HEK293 (cell line): ENCODE data around the gene PRRT1.

Experiments used
- CTCF ChIA-PET: fragments of 350-600 bp; formaldehyde crosslinking; extraction: SDS; loops from one replicate; lab custom pipeline; 2021; ENCODE audit warnings: antibody characterized with exemption; lab: Yijun Ruan, JAX
- POLR2A ChIA-PET: fragments of 300-600 bp; formaldehyde crosslinking; extraction: SDS; loops from one replicate; lab custom pipeline; 2020; ENCODE audit warnings: antibody characterized with exemption, inconsistent platforms; lab: Yijun Ruan, JAX
- H3K27ac ChIP-seq: fragments of 200-500 bp; sonication (Bioruptor generic); 2 replicates; pipeline ENCODE4 v1.5.1; 2014; ENCODE audit warnings: low read depth, low read length, control low read depth, inconsistent platforms; ENCODE audit errors: extremely low read depth
- H3K36me3 ChIP-seq, 2 experiments: fragments of 200-500 bp in 1 of 2; sonication (Bioruptor generic) in 1 of 2; 1 replicate in 1 of 2; 2 replicates in 1 of 2; pipeline ENCODE4 v1.5.1; 2014 to 2017; ENCODE audit warnings: inconsistent platforms in 2 of 2, low read length in 2 of 2; ENCODE audit not compliant: control insufficient read depth in 2 of 2, insufficient read depth in 1 of 2
- H3K4me1 ChIP-seq: fragments of 200-500 bp; sonication (Bioruptor generic); 2 replicates; pipeline ENCODE4 v1.5.1; 2014; ENCODE audit warnings: mild to moderate bottlenecking, low read length, inconsistent platforms; ENCODE audit not compliant: control insufficient read depth, insufficient read depth
- H3K4me3 ChIP-seq: 2 replicates; pipeline ENCODE4 v1.5.1; 2011; ENCODE audit warnings: low read depth, mild to moderate bottlenecking, control low read depth, low read length, moderate library complexity
- H3K9me3 ChIP-seq: fragments of 200-500 bp; sonication (Bioruptor generic); 2 replicates; pipeline ENCODE4 v1.5.1; 2014; ENCODE audit warnings: low read depth, low read length, inconsistent platforms; ENCODE audit not compliant: control insufficient read depth, insufficient read depth
- BCL11A ChIP-seq: fragments of 450-650 bp; formaldehyde crosslinking; IDR thresholded peaks from 2 replicates; pipeline ENCODE4 v1.5.1; 2016; ENCODE audit warnings: low read depth, missing biosample characterization, missing genetic modification characterization
- GLI2 ChIP-seq: fragments of 450-650 bp; formaldehyde crosslinking; IDR thresholded peaks from 2 replicates; pipeline ENCODE4; 2017; ENCODE audit warnings: missing biosample characterization, missing genetic modification characterization, low read depth, borderline replicate concordance
- HIC1 ChIP-seq: fragments of 450-650 bp; formaldehyde crosslinking; IDR thresholded peaks from 2 replicates; pipeline ENCODE4 v1.5.1; 2016; ENCODE audit warnings: missing biosample characterization, missing genetic modification characterization
- KLF8 ChIP-seq: fragments of 450-650 bp; formaldehyde crosslinking; IDR thresholded peaks from 2 replicates; pipeline ENCODE4 v1.5.1; 2016; ENCODE audit warnings: missing biosample characterization, missing genetic modification characterization
- MZF1 ChIP-seq: fragments of 450-650 bp; formaldehyde crosslinking; IDR thresholded peaks from 2 replicates; pipeline ENCODE4 v1.5.1; 2017; ENCODE audit warnings: missing biosample characterization, missing genetic modification characterization, borderline replicate concordance
- PRDM1 ChIP-seq: fragments of 450-650 bp; formaldehyde crosslinking; IDR thresholded peaks from 2 replicates; pipeline ENCODE4; 2016; ENCODE audit warnings: missing biosample characterization, missing genetic modification characterization
- REPIN1 ChIP-seq: fragments of 450-650 bp; formaldehyde crosslinking; IDR thresholded peaks from 2 replicates; pipeline ENCODE4 v1.5.1; 2017; ENCODE audit warnings: missing biosample characterization, missing genetic modification characterization, low read depth
- SCRT1 ChIP-seq: fragments of 450-650 bp; formaldehyde crosslinking; IDR thresholded peaks from 2 replicates; pipeline ENCODE4 v1.5.1; 2016; ENCODE audit warnings: missing biosample characterization, missing genetic modification characterization, borderline replicate concordance
- SCRT2 ChIP-seq: fragments of 450-650 bp; formaldehyde crosslinking; IDR thresholded peaks from 2 replicates; pipeline ENCODE4 v1.5.1; 2016; ENCODE audit warnings: missing biosample characterization, missing genetic modification characterization
- ZNF112 ChIP-seq: fragments of 450-650 bp; formaldehyde crosslinking; IDR thresholded peaks from 2 replicates; pipeline ENCODE4 v1.5.0; 2017; ENCODE audit warnings: missing biosample characterization, missing genetic modification characterization
- ZNF138 ChIP-seq: fragments of 450-650 bp; formaldehyde crosslinking; IDR thresholded peaks from 2 replicates; pipeline ENCODE4 v1.5.1; 2016; ENCODE audit warnings: missing biosample characterization, missing genetic modification characterization, borderline replicate concordance
- ZNF202 ChIP-seq: fragments of 450-650 bp; formaldehyde crosslinking; IDR thresholded peaks from 2 replicates; pipeline ENCODE4 v1.5.1; 2016; ENCODE audit warnings: missing biosample characterization, missing genetic modification characterization, borderline replicate concordance
- ZNF214 ChIP-seq: fragments of 450-650 bp; formaldehyde crosslinking; IDR thresholded peaks from 2 replicates; pipeline ENCODE4 v1.5.1; 2017; ENCODE audit warnings: missing biosample characterization, mild to moderate bottlenecking, missing genetic modification characterization, borderline replicate concordance
- ZNF394 ChIP-seq: fragments of 450-650 bp; formaldehyde crosslinking; IDR thresholded peaks from 2 replicates; pipeline ENCODE4 v1.5.1; 2016; ENCODE audit warnings: missing biosample characterization, missing genetic modification characterization, mild to moderate bottlenecking, moderate library complexity, borderline replicate concordance
- ZNF416 ChIP-seq: fragments of 450-650 bp; formaldehyde crosslinking; IDR thresholded peaks from 2 replicates; pipeline ENCODE4 v1.5.1; 2016; ENCODE audit warnings: missing biosample characterization, missing genetic modification characterization
- ZNF433 ChIP-seq: fragments of 450-650 bp; formaldehyde crosslinking; IDR thresholded peaks from 2 replicates; pipeline ENCODE4 v1.5.1; 2016; ENCODE audit warnings: missing biosample characterization, missing genetic modification characterization, low read depth
- ZNF521 ChIP-seq: fragments of 450-650 bp; formaldehyde crosslinking; IDR thresholded peaks from 2 replicates; pipeline ENCODE4 v1.5.1; 2017; ENCODE audit warnings: missing biosample characterization, mild to moderate bottlenecking, missing genetic modification characterization
- ZNF561 ChIP-seq: fragments of 450-650 bp; IDR thresholded peaks from 2 replicates; pipeline ENCODE4 v1.5.1; 2018; ENCODE audit warnings: missing biosample characterization, missing genetic modification characterization, borderline replicate concordance
- ZNF600 ChIP-seq: fragments of 450-650 bp; formaldehyde crosslinking; IDR thresholded peaks from 2 replicates; pipeline ENCODE4 v1.5.1; 2016; ENCODE audit warnings: missing biosample characterization, missing genetic modification characterization
- TF ChIP-seq, protein P1 (sequence below): fragments of 450-650 bp; formaldehyde crosslinking; IDR thresholded peaks from 2 replicates; pipeline ENCODE4 v1.5.1; 2017; ENCODE audit warnings: missing biosample characterization, mild to moderate bottlenecking, missing genetic modification characterization, moderate library complexity
- TF ChIP-seq, protein P2 (sequence below): fragments of 450-650 bp; formaldehyde crosslinking; IDR thresholded peaks from 2 replicates; pipeline ENCODE4 v1.5.1; 2016; ENCODE audit warnings: missing biosample characterization, missing genetic modification characterization

PRRT1 gene

DNA sequence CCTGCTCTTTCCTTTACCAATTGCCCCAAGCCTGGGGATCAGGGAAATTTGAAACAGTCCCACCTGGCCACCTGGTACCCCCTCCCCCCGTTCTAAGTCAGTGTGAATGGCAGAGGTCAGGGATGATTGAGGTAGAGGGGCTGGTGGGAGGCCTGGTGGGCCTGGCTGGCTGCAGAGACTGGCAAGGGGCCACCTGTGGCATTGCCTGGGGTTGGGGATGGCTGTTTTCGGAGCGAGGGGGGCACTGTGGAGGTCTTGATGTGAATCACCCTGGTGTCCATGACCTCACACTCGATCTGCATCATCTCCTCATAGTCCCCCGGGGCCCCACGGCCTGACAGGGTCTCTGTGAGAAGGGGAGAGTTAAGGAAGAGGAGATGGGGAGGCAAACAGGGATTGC lies 36.1 kb downstream of the PRRT1 start:
- H3K4me1 ChIP-seq, result no peaks in the 10 kb centered on the region
- POLR2A ChIA-PET, result no interaction called here
- TF ChIP-seq MZF1 (tag by site-specific recombination) (no peak), SCRT2 (tag by site-specific recombination) (peak; percentile 61; the same call in 1 of the 2 replicates), SCRT1 (peak; percentile 51; the same call in 1 of the 2 replicates), KLF8 (tag by site-specific recombination) (no peak)
- TF ChIP-seq, all 188 proteins: peak for 2
- CTCF ChIA-PET, result interaction anchor here (1.5 to 5.0 kb wide), 3 partner anchors 8 to 68 kb away, joined by 4 to 65 read pairs (median 45); partner anchors contain the start of genes ATF6B, FKBPL and TNXB
- H3K36me3 ChIP-seq, result peaks cover 13 to 60% of the 10 kb centered on the region in 2 experiments; a peak in 2 of 3 replicates
- no peak overlapping the region for H3K4me3 ChIP-seq
- no peaks in the 10 kb centered on the region for H3K9me3 ChIP-seq
- H3K27ac ChIP-seq, result no peak overlapping the region

DNA sequence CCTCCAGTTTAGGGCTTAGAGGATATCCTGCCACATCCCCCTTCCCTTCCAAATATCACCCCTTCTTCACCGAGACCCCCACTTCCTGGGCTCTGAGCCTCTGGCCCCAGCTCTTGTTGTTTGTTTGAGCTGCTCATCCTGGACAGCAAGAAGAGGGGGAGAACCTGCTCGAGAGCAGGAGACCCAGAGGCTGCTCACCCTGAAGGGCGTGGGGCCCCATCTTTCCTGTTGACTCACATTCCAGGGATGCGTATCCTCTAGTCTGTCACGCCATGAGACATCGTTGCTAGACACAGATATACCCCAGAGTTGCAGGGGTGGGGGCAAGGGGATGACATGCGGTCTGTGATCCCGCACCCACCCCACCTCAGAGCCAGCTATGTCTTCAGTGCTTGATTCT lies 36.9 kb downstream of the PRRT1 start:
- Histone ChIP-seq H3K27ac (no peak overlapping the region), H3K4me1 (no peaks in the 10 kb centered on the region), H3K36me3 (peaks cover 10 to 55% of the 10 kb centered on the region in 2 experiments; a peak in 2 of 3 replicates), H3K4me3 (no peak overlapping the region), H3K9me3 (no peaks in the 10 kb centered on the region)
- TF ChIP-seq GLI2 (tag by site-specific recombination) (no peak), ZNF433 (tag by site-specific recombination) (no peak)
- CTCF ChIA-PET, result interaction anchor here (0.9 to 1.5 kb wide), 3 partner anchors 40 to 299 kb away, joined by 3 to 6 read pairs (median 4); no protein-coding TSS in a partner anchor
- POLR2A ChIA-PET, result interaction anchor here (0.6 to 1.4 kb wide), 4 partner anchors 9 to 445 kb away, joined by 3 to 4 read pairs (median 3); partner anchors contain the start of genes DXO and LY6G5B

- Histone ChIP-seq H3K4me1 (0 out of 2 replicates have a peak, but pooled peaks cover 2% of the 10 kb centered on the region), H3K36me3 (peaks cover 10 to 50% of the 10 kb centered on the region in 2 experiments; a peak in 2 of 3 replicates), H3K27ac (no peak overlapping the region), H3K4me3 (no peak overlapping the region), H3K9me3 (no peaks in the 10 kb centered on the region)
- POLR2A ChIA-PET, result interaction anchor here (0.5 to 1.4 kb wide), 5 partner anchors 10 to 470 kb away, joined by 3 to 5 read pairs (median 3); partner anchors contain the start of genes ATF6B and DXO
- CTCF ChIA-PET, result interaction anchor here (0.9 to 1.2 kb wide), 2 partner anchors 41 to 300 kb away, joined by 3 to 6 read pairs; no protein-coding TSS in a partner anchor
- no peak for TF ChIP-seq ZNF416
- TF ChIP-seq, protein P1, sequence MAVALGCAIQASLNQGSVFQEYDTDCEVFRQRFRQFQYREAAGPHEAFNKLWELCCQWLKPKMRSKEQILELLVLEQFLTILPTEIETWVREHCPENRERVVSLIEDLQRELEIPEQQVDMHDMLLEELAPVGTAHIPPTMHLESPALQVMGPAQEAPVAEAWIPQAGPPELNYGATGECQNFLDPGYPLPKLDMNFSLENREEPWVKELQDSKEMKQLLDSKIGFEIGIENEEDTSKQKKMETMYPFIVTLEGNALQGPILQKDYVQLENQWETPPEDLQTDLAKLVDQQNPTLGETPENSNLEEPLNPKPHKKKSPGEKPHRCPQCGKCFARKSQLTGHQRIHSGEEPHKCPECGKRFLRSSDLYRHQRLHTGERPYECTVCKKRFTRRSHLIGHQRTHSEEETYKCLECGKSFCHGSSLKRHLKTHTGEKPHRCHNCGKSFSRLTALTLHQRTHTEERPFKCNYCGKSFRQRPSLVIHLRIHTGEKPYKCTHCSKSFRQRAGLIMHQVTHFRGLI (tag by site-specific recombination), result no peak
- TF ChIP-seq BCL11A (tag by site-specific recombination), result no peak
- TF ChIP-seq, protein P2, sequence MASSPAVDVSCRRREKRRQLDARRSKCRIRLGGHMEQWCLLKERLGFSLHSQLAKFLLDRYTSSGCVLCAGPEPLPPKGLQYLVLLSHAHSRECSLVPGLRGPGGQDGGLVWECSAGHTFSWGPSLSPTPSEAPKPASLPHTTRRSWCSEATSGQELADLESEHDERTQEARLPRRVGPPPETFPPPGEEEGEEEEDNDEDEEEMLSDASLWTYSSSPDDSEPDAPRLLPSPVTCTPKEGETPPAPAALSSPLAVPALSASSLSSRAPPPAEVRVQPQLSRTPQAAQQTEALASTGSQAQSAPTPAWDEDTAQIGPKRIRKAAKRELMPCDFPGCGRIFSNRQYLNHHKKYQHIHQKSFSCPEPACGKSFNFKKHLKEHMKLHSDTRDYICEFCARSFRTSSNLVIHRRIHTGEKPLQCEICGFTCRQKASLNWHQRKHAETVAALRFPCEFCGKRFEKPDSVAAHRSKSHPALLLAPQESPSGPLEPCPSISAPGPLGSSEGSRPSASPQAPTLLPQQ (tag by site-specific recombination), result no peak
- no peak for TF ChIP-seq REPIN1
- no peak for TF ChIP-seq ZNF112 (tag by site-specific recombination)
- no peak for TF ChIP-seq ZNF202
- TF ChIP-seq HIC1 (tag by site-specific recombination), result no peak
- TF ChIP-seq ZNF138 (tag by site-specific recombination), result no peak
- no peak for TF ChIP-seq PRDM1
- TF ChIP-seq ZNF394 (tag by site-specific recombination), result no peak
- TF ChIP-seq ZNF521 (tag by site-specific recombination), result no peak
- TF ChIP-seq ZNF561 (tag by site-specific recombination), result no peak
- no peak for TF ChIP-seq ZNF214 (tag by site-specific recombination)
- no peak for TF ChIP-seq ZNF600 (tag by site-specific recombination)
Measured at GRCh38 chr6:32113386-32114352, 38.1 kb downstream of the PRRT1 start.
